IPS-NIHi7 (cell line): ENCODE data around the gene USP12.
"Not testable (repeated sequence)": the region's sequence is repeated elsewhere in the genome, so short reads cannot be mapped to it uniquely, and the experiment has no call there.

Experiments used
- DNase-seq: peaks from one replicate; pipeline ENCODE4 v3.0.0; 2012; ENCODE audit warnings: mixed read lengths; ENCODE audit errors: extremely low spot score

The USP12 gene

DNA sequence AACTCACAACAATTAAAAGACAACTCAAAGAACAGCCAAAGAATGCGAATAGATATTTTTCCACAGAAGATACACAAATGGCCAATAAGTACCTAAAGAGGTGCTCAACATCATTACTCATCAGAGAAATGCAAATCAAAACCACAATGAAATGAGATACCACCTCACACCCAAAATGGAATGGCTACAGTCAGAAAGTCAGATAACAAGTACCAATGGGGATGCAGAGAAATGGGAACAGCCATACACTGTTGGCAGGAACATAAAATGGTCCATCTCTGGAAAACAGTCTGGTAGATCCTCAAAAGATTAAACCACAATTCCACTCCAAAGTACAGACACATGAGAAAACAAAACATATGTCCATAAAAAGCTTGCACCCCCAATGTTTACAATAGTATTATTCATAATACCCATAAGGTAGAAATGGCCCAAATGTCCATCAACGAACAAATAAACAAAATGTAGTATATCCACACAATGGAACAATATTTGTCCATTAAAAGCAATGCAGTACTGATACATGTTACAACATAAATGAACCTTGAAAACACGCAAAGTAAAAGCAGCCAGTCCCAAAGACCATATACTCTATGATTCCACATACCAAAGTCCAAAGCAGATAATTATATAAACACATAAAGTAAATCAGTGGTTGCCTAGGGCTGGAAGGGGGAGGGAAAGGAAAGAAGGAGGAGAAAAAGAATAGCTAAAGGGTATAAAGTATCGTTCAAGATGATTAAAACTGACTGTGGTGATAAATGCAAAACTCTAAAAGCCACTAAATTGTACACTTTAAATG is 19.6 kb downstream of the USP12 start:
- no peak for DNase-seq

DNA sequence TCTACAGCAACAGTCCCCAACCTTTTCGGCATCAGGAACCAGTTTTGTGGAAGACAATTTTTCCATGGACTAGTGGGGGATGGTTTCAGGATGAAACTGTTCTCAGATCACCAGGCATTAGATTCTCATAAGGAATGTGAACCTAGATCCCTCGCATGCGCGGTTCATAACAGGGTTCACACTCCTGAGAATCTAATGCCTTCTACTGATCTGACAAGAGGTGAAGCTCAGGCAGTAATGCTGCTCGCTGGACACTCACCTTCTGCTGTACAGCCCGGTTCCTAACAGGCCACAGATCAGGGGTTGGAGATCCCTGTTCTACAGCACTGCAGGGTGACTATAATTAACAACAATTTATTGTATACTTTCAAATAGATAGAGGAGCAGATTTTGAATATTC is 21.9 kb downstream of the USP12 start:
- no peak for DNase-seq

GRCh38 chr13:27148900-27149299 is 22.7 kb downstream of the USP12 start:
- DNase-seq = no peak

DNA sequence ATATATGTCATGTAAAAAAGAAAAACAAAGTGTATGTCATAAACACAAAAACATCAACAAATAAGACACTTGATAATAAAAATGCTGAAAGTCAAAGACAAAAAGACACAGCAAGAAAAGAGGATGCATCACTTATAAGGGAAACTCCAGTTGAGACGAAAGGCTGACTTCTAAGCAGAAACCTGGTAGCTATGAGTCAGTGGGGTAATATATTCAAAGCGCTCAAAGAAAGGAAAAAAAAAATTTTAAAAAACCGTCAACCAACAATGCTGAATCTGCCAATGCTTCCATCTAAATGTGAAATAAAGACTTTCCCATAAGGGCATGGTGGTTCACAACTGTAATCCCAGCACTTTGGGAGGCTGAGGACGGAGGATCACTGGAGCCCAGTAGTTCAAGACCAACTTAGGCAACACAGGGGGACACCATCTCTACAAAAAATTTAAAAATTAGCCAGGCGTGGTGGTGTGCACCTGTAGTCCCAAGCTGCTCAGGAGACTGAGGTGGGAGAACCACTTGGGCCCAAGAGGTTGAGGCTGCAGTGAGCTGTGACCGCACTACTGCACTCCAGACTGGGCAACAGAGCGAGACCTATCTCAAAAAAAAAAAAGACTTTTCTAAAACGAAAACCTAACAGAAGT is 24.0 kb downstream of the USP12 start:
- no peak for DNase-seq

DNA sequence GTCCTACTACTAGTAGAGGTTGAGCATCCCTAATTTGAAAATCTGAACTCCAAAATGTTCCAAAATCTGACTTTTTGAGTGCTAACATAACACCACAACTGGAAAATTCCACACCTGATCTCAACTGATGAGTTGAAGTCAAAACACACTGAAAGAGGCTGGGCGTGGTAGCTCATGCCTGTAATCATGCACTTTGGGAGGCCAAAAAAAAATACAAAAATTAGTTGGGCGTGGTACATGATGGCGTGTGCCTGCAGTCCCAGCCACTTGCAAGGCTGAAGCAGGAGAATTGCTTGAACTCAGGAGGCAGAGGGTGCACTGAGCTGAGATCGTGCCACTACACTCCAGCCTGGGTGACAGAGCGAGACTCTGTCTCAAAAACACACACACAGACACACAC is 29.9 kb downstream of the USP12 start:
- no peak for DNase-seq

- DNase-seq = not testable (repeated sequence)
Observed at GRCh38 chr13:27141159-27141558, 30.5 kb downstream of the USP12 start.

- DNase-seq = no peak
Observed at GRCh38 chr13:27140060-27140459, 31.6 kb downstream of the USP12 start.

DNA sequence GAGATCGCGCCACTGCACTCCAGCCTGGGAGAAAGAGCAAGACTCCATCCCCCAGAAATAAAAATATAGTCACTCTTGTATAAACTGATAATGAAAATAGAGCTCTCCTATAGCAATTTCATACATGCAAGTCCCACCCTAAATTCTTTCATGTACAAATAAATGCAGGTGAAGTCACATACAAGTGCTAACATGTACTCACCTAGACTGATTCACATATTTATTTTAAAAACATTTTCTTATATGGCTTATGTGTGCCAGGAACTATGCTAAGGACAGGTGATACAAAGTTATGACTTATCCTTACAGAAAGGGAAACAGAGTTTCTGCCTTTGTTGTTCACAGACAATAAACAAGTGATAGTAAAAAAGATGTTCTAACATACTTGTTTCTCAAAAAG is 32.0 kb downstream of the USP12 start:
- no peak for DNase-seq

DNA sequence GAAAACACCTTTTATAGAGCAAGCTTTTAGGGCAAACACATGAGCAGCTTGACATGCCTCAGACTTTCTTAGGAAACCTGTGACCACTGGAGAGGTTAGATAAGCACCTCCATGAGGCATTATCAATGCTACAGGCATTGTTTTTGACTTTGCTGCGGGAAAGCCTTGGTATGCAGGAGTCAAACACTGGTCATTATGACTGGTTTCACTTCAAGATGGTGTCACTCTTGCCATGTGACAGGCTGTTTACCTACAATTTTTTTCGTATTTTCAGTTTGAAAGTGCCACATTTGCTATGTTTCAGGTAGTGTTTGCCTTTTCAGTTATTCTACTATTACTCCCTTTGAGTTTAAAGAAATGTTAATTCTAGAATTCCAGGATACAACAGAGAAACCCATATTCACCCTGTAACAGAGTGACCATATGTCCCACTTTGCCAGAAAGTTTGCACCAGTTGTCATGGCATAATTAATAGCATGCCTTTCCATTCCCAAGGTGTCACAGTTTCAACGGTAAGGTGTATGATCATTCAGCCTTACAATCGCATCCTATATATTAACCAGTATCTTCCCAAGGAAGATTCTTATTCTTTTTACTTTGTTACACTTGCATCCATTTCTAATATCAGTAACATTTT is 33.0 kb downstream of the USP12 start:
- no peak for DNase-seq

DNA sequence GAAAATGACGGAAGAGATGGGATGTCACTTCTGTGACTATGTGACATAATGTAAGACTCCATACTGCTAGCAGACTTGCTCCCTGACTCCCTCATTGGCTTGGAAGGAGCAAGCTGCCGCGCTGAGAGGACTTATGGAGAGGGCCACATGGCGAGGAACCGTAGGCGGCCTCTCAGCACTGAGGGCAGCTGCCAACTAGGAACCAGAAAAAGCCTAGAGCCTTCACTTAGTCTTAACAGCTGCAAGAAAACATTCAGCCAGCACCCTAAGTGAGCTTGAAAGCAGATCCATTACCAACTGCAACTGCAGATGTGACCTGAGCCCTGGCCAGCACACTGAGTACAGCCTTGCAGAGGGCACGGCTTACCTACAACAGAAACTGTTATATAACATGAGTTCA is 33.9 kb downstream of the USP12 start:
- no peak for DNase-seq

DNA sequence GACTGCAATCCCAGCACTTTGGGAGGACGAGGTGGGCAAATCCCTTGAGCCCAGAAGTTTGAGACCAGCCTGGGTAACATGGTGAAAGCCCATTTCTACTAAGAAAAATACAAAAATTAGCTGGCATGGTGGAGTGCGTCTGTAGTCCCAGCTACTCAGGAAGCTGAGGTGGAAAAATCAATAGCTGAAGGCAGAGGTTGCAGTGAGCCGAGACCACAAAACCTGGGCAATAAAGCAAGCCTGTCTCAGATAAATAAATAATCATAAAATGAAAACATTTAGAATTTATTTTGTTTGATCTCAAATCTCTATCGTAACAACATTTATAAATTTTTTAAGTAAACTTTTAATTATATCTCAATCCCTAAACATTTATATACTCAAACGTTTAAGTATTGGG is 36.6 kb downstream of the USP12 start:
- no peak for DNase-seq

- DNase-seq = no peak
Observed at GRCh38 chr13:27133889-27134288, 37.7 kb downstream of the USP12 start.

- DNase-seq = no peak
Observed at GRCh38 chr13:27132538-27132937, 39.1 kb downstream of the USP12 start.

DNA sequence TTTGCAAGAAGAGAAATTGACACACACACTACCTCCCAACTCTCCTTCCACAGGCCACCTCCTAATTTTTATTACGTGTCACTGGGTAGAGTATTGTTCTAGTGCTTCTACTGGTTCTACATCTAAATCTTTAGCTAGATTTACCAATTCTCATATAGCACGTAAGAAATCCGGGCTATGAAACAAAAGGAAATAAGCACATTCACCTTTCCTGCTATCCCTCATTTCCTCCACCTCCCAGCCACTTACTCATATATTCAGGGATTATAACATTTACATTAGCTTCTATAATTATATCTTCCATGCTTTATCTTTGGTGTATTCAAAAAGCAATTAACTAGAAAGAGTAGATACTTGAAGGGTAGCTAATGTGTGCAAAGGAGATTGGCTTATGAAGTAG is 39.7 kb downstream of the USP12 start:
- DNase-seq = no peak

DNA sequence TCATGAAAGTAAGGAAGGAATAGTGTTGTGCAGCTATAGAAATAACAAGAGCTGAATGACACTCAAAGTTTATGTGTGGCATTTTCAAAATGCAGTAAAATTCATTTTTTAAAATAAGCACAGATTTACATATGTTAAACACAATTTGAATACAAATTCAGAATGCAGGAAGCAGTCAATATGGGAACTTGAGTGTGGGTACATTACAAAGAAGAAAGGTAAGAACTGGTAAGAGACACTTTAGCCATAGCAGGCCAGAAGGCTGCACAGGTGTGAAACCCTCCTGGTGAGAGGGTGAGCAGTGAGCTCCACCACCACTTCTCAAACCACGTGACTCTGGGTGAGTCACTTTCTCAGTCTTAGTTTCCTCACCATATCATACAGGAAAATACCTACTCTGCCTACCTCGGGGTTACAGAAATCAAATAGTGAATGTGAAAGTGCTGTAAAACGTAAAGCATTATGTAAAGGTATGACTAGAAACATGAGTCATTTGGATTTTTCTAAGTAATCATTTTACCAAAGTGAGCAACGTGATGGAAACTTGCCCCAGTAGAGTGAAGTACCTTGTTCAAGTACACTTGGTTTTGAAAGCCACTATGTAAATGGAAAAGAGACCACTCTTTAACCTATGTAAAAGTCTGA is 40.5 kb downstream of the USP12 start:
- DNase-seq = no peak

GRCh38 chr13:27130223-27130978 is 41.2 kb downstream of the USP12 start:
- DNase-seq = no peak

GRCh38 chr13:27128825-27129627 is 42.6 kb downstream of the USP12 start:
- no peak for DNase-seq

DNA sequence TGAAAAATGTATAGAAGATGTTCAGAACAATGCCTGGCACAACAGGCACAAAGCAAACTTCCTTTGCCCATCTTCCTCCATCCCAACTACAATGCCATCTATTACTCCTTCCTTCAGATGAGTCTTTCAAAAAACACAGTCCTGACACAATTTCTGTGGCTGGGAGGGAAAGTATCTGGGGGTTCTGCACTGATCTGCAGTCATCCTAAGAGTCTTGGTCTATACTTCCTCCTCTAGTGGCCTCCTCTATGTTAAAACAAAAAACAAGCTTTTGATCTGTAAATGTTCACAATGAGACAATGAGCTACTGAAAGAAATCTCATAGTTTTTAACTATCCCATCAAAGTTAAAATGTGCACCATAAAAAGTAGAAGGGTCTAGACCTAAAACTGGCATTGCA is 44.8 kb downstream of the USP12 start:
- no peak for DNase-seq

DNA sequence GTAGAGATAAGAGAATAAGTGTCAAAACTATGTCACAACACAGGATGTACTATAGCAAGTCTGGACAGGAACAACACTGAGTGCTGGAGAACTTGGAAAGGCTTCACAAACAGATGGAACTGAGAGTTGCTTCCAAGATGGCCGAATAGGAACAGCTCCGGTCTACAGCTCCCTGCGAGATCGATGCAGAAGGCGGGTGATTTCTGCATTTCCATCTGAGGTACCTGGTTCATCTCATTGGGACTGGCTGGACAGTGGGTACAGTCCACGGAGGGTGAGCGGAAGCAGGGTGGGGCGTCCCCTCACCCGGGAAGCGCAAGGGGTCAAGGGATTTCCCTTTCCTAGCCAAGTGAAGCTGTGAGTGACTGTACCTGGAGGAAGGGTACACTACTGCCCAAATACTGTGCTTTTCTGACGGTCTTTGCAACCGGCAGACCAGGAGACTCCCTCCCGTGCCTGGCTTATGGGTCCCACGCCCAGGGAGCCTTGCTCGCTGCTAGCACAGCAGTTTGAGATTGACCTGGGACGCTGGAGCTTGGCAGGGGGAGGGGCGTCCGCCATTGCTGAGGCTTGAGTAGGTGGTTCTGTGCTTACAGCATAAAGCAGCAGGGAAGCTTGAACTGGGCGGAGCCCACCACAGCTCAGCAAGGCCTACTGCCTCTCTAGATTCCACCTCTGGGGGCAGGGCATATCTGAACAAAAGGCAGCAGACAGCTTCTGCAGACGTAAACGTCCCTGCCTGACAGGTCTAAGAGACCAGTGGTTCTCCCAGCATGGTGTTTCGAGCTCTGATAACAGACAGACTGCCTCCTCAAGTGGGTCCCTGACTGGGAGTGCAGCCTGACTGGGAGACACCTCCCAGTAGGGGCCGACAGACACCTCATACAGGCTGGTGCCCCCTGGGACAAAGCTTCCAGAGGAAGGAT is 46.0 kb downstream of the USP12 start:
- DNase-seq = no peak

- no peak for DNase-seq
Observed at GRCh38 chr13:27124571-27124970, 47.0 kb downstream of the USP12 start.
